Endodermal cell (in vitro differentiated cells): ENCODE results near the gene DCAF10. TPM values are rescaled to one million over a fixed set of nuclear protein-coding genes. Genes with fewer than 3 reads are reported as not detected.

Experiments used
- DNase-seq: peaks from one replicate; pipeline ENCODE4 v3.0.0-alpha.2; 2017
- H3K27ac ChIP-seq: 2 replicates; pipeline ENCODE4 v1.5.1; 2013; ENCODE audit warnings: mild to moderate bottlenecking, low read depth, low read length, moderate library complexity
- H3K27me3 ChIP-seq: 2 replicates; pipeline ENCODE4 v1.6.1; 2013; ENCODE audit warnings: mild to moderate bottlenecking, low read length, moderate library complexity; ENCODE audit not compliant: insufficient read depth, control insufficient read depth, poor library complexity, severe bottlenecking
- H3K36me3 ChIP-seq: 2 replicates; pipeline ENCODE4 v1.7.0; 2013; ENCODE audit warnings: mild to moderate bottlenecking, low read length, moderate library complexity; ENCODE audit not compliant: control insufficient read depth, insufficient read depth
- H3K4me1 ChIP-seq: one replicate; pipeline ENCODE4 v1.7.0; 2013; ENCODE audit warnings: low read length; ENCODE audit not compliant: control insufficient read depth, insufficient read depth
- H3K4me3 ChIP-seq: 2 replicates; pipeline ENCODE4 v1.5.1; 2013; ENCODE audit warnings: mild to moderate bottlenecking, low read length, moderate library complexity
- H3K9ac ChIP-seq: 2 replicates; pipeline ENCODE4 v1.6.1; 2013; ENCODE audit warnings: mild to moderate bottlenecking, low read length, moderate library complexity; ENCODE audit not compliant: poor library complexity, severe bottlenecking; ENCODE audit errors: extremely low read depth
- H3K9me3 ChIP-seq: 2 replicates; pipeline ENCODE4 v1.6.1; 2013; ENCODE audit warnings: mild to moderate bottlenecking, low read length, moderate library complexity; ENCODE audit not compliant: control insufficient read depth
- H3K27ac Mint-ChIP-seq: 2 replicates; pipeline ENCODE4 v1.8.0; 2020; ENCODE audit warnings: mixed read lengths
- H3K27me3 Mint-ChIP-seq: 2 replicates; pipeline ENCODE4 v1.8.0; 2021; ENCODE audit warnings: mild to moderate bottlenecking, mixed read lengths; ENCODE audit not compliant: insufficient read depth
- H3K36me3 Mint-ChIP-seq: 2 replicates; pipeline ENCODE4 v1.8.0; 2020; ENCODE audit warnings: low read depth, mixed read lengths
- H3K4me1 Mint-ChIP-seq: 2 replicates; pipeline ENCODE4 v1.8.0; 2020; ENCODE audit warnings: mixed read lengths
- H3K4me3 Mint-ChIP-seq: 2 replicates; pipeline ENCODE4 v1.8.0; 2020; ENCODE audit warnings: mild to moderate bottlenecking, moderate library complexity, mixed read lengths
- H3K9me3 Mint-ChIP-seq: 2 replicates; pipeline ENCODE4 v1.8.0; 2020; ENCODE audit warnings: mild to moderate bottlenecking, mixed read lengths
- WGBS, 2 experiments: methylation state at CpG; one replicate each; pipeline versions ENCODE4 v1.1.5 to v1.1.7; 2013; ENCODE audit warnings: missing lambda C conversion rate in 2 of 2, mixed read lengths in 1 of 2; ENCODE audit not compliant: insufficient coverage in 1 of 2, insufficient read length in 1 of 2; 5-methylcytosine and 5-hydroxymethylcytosine counted together
- total RNA-seq, 2 donors: library from RNA; stranded (reverse); fragmentation: NEBNext Ultra II Directional in 1 of 2; extraction: Animal tissue kit (Norgen Biotek cat#: 25700) in 1 of 2; gene quantifications; 2 replicates in 1 of 2; 3 replicates in 1 of 2; pipeline ENCODE4 v1.2.1, GENCODE V29; 2021
- TF ChIP-seq, protein P1 (sequence below): fragments of 200-600 bp; sonication (generic); conservative IDR thresholded peaks from 2 replicates; pipeline ENCODE4 v1.5.0; 2021; ENCODE audit warnings: antibody characterized with exemption, mild to moderate bottlenecking

DCAF10 gene
- total RNA-seq, 2 donors from 2014 or later = 24.0 to 26.3 TPM

DNA sequence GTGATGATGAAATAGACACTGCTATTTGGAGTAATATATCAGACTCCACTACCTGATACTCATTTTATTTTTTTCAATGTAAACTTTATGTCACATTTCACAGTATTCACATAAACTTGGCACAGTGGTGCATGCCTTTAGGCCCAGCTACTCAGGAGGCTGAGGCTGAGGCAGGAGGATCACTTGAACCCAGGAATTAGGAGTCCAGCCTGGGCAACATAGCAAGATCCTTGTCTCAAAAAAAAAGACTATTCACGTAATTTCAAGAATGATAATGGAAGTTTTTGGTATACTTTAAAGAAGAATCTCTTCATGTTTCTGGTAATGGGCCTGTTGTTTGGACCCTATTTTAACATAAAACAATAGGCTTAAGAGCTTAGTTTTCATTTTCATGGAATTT is 56.0 kb downstream of the DCAF10 start:
- Mint-ChIP-seq H3K4me1 (no peaks in the 10 kb centered on the region), H3K27me3 (no peaks in the 10 kb centered on the region), H3K36me3 (peaks cover 21% of the 10 kb centered on the region), H3K4me3 (no peak overlapping the region), H3K9me3 (no peaks in the 10 kb centered on the region), H3K27ac (no peak overlapping the region)
- Histone ChIP-seq H3K9me3 (no peaks in the 10 kb centered on the region), H3K27me3 (no peaks in the 10 kb centered on the region), H3K4me1 (no peaks in the 10 kb centered on the region), H3K27ac (no peak overlapping the region), H3K9ac (no peak overlapping the region), H3K4me3 (no peak overlapping the region), H3K36me3 (peaks cover 64% of the 10 kb centered on the region)
- TF ChIP-seq, protein P1, sequence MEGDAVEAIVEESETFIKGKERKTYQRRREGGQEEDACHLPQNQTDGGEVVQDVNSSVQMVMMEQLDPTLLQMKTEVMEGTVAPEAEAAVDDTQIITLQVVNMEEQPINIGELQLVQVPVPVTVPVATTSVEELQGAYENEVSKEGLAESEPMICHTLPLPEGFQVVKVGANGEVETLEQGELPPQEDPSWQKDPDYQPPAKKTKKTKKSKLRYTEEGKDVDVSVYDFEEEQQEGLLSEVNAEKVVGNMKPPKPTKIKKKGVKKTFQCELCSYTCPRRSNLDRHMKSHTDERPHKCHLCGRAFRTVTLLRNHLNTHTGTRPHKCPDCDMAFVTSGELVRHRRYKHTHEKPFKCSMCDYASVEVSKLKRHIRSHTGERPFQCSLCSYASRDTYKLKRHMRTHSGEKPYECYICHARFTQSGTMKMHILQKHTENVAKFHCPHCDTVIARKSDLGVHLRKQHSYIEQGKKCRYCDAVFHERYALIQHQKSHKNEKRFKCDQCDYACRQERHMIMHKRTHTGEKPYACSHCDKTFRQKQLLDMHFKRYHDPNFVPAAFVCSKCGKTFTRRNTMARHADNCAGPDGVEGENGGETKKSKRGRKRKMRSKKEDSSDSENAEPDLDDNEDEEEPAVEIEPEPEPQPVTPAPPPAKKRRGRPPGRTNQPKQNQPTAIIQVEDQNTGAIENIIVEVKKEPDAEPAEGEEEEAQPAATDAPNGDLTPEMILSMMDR = no peak
- 88 to 100% methylated on average over 1 of the region's 1 CpG for WGBS, 2 experiments
- no peak for DNase-seq

- Histone ChIP-seq H3K4me3 (no peak overlapping the region), H3K9ac (no peak overlapping the region), H3K27me3 (no peaks in the 10 kb centered on the region), H3K4me1 (no peaks in the 10 kb centered on the region), H3K9me3 (no peaks in the 10 kb centered on the region), H3K36me3 (peaks cover 81% of the 10 kb centered on the region), H3K27ac (no peak overlapping the region)
- Mint-ChIP-seq H3K27ac (no peak overlapping the region), H3K4me1 (no peaks in the 10 kb centered on the region), H3K36me3 (peaks cover 20% of the 10 kb centered on the region), H3K27me3 (no peaks in the 10 kb centered on the region), H3K9me3 (no peaks in the 10 kb centered on the region), H3K4me3 (no peak overlapping the region)
- WGBS, 2 experiments = no CpG with 5 or more reads among the region's 1 CpG
- TF ChIP-seq, protein P1 = peak; percentile 61
- no peak for DNase-seq
Measured at GRCh38 chr9:37859043-37859442, 58.4 kb downstream of the DCAF10 start.

DNA sequence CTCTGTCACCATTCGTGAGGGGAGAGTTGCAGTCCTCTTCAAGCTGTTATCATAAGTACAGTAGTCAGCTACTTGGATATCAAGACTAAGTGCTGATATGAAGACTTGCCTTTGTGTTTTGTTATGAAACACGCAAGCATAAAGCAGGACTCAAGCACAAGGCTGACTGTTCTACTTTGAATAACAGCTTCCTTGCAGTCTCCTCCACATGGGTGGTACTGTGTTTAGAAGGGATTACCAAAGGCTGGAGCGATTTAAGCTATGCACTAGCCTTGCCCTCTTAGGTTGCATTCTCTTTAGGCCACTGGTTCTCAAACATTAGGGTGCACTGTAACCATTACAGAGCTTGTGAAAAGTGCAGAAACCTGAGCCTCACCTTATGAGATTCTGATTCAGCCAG is 61.9 kb downstream of the DCAF10 start:
- no peak overlapping the region for H3K9ac ChIP-seq
- TF ChIP-seq, protein P1 = no peak
- H3K4me1 ChIP-seq = no peaks in the 10 kb centered on the region
- Mint-ChIP-seq H3K4me1 (no peaks in the 10 kb centered on the region), H3K36me3 (peaks cover 14% of the 10 kb centered on the region), H3K27ac (no peak overlapping the region), H3K9me3 (no peaks in the 10 kb centered on the region), H3K4me3 (no peak overlapping the region), H3K27me3 (no peaks in the 10 kb centered on the region)
- H3K36me3 ChIP-seq = peaks cover 58% of the 10 kb centered on the region
- H3K9me3 ChIP-seq = no peaks in the 10 kb centered on the region
- 50 to 79% methylated on average over 1 to 3 of the region's 3 CpGs for WGBS, 2 experiments
- H3K4me3 ChIP-seq = no peak overlapping the region
- DNase-seq = no peak
- no peaks in the 10 kb centered on the region for H3K27me3 ChIP-seq
- H3K27ac ChIP-seq = no peak overlapping the region
